ENCODE results near the gene MTMR1. TPM values are rescaled to one million over a fixed set of nuclear protein-coding genes. Genes with fewer than 3 reads are reported as not detected.

MTMR1 gene
- total RNA-seq, 1 experiment from 2014 or later = 23.6 TPM

GRCh38 chrX:150701377-150701776 lies 8.2 kb downstream of the MTMR1 start:
- Histone ChIP-seq H3K27me3 (replicated peaks; ENCODE audit: insufficient read depth, low read depth, low read length, poor library complexity) (no peaks in the 10 kb centered on the region), H3K4me3 (ENCODE audit: low read depth, low read length, poor library complexity, severe bottlenecking) (no peak overlapping the region), H3K4me1 (ENCODE audit: insufficient read depth, low read length, poor library complexity, severe bottlenecking) (peaks cover 4% of the 10 kb centered on the region), H3K36me3 (ENCODE audit: insufficient read depth, low read length, poor library complexity, severe bottlenecking) (no peaks in the 10 kb centered on the region), H3K9me3 (ENCODE audit: low read depth, low read length, poor library complexity, severe bottlenecking) (no peaks in the 10 kb centered on the region), H3K27ac (ENCODE audit: low read depth, low read length, poor library complexity, severe bottlenecking) (no peak overlapping the region)
- CTCF ChIA-PET = no interaction called here
- no peak for DNase-seq (ENCODE audit: low spot score)
- no TSS peak for BruUV-seq (replicated peaks)
- intact Hi-C loops (cut with micrococcal nuclease; ENCODE audit: unreplicated experiment) = no loop called here
- POLR2A ChIA-PET (ENCODE audit: low non-redundant PET) = no interaction called here
- no peak for TF ChIP-seq EZH2 (IDR thresholded peaks at IDR 0.05; ENCODE audit: borderline replicate concordance, low read depth, low read length, poor library complexity, severe bottlenecking)
- no peak for TF ChIP-seq CTCF (conservative IDR thresholded peaks at IDR 0.05; ENCODE audit: low read depth, low read length)

GRCh38 chrX:150702966-150703694 lies 9.9 kb downstream of the MTMR1 start:
- no peak overlapping the region for H3K4me3 ChIP-seq (ENCODE audit: low read depth, low read length, poor library complexity, severe bottlenecking)
- ChIA-PET CTCF (no interaction called here), POLR2A (ENCODE audit: low non-redundant PET) (no interaction called here)
- H3K36me3 ChIP-seq (ENCODE audit: insufficient read depth, low read length, poor library complexity, severe bottlenecking) = no peaks in the 10 kb centered on the region
- no peak for TF ChIP-seq EZH2 (IDR thresholded peaks at IDR 0.05; ENCODE audit: borderline replicate concordance, low read depth, low read length, poor library complexity, severe bottlenecking)
- TF ChIP-seq CTCF (conservative IDR thresholded peaks at IDR 0.05; ENCODE audit: low read depth, low read length) = no peak
- intact Hi-C loops (cut with micrococcal nuclease; ENCODE audit: unreplicated experiment) = no loop called here
- no peak overlapping the region for H3K27ac ChIP-seq (ENCODE audit: low read depth, low read length, poor library complexity, severe bottlenecking)
- BruUV-seq (replicated peaks) = no TSS peak
- DNase-seq (ENCODE audit: low spot score) = no peak
- H3K9me3 ChIP-seq (ENCODE audit: low read depth, low read length, poor library complexity, severe bottlenecking) = no peaks in the 10 kb centered on the region
- peaks cover 4% of the 10 kb centered on the region for H3K4me1 ChIP-seq (ENCODE audit: insufficient read depth, low read length, poor library complexity, severe bottlenecking)
- no peaks in the 10 kb centered on the region for H3K27me3 ChIP-seq (replicated peaks; ENCODE audit: insufficient read depth, low read depth, low read length, poor library complexity)

GRCh38 chrX:150703695-150703974 lies 10.4 kb downstream of the MTMR1 start:
- TF ChIP-seq CTCF (conservative IDR thresholded peaks at IDR 0.05; ENCODE audit: low read depth, low read length) = no peak
- no peak for TF ChIP-seq EZH2 (IDR thresholded peaks at IDR 0.05; ENCODE audit: borderline replicate concordance, low read depth, low read length, poor library complexity, severe bottlenecking)
- POLR2A ChIA-PET (ENCODE audit: low non-redundant PET) = no interaction called here
- intact Hi-C loops (cut with micrococcal nuclease; ENCODE audit: unreplicated experiment) = no loop called here
- DNase-seq (ENCODE audit: low spot score) = no peak
- CTCF ChIA-PET = no interaction called here
- no TSS peak for BruUV-seq (replicated peaks)
- Histone ChIP-seq H3K4me1 (ENCODE audit: insufficient read depth, low read length, poor library complexity, severe bottlenecking) (peaks cover 4% of the 10 kb centered on the region), H3K36me3 (ENCODE audit: insufficient read depth, low read length, poor library complexity, severe bottlenecking) (no peaks in the 10 kb centered on the region), H3K9me3 (ENCODE audit: low read depth, low read length, poor library complexity, severe bottlenecking) (no peaks in the 10 kb centered on the region), H3K27ac (ENCODE audit: low read depth, low read length, poor library complexity, severe bottlenecking) (no peak overlapping the region), H3K4me3 (ENCODE audit: low read depth, low read length, poor library complexity, severe bottlenecking) (no peak overlapping the region), H3K27me3 (replicated peaks; ENCODE audit: insufficient read depth, low read depth, low read length, poor library complexity) (no peaks in the 10 kb centered on the region)

All from A673 (cell line).